ENCODE results near the gene FOCAD. TPM values are rescaled to one million over a fixed set of nuclear protein-coding genes. Genes with fewer than 3 reads are reported as not detected.

FOCAD gene
- total RNA-seq, 1 donor from 2014 or later, result 146 TPM

- no peaks in the 10 kb centered on the region for H3K79me2 ChIP-seq (ENCODE audit: low read depth)
- peaks cover 14% of the 10 kb centered on the region for H3K36me3 Mint-ChIP-seq
- peaks cover 4% of the 10 kb centered on the region for H3K36me3 ChIP-seq
- H3K4me3 ChIP-seq, result no peak overlapping the region
- H3F3A ChIP-seq (ENCODE audit: low read depth), result peaks cover under 1% of the 10 kb centered on the region
- no peak for DNase-seq (ENCODE audit: low spot score)
- no peak for TF ChIP-seq EZH2phosphoT487 (IDR thresholded peaks at IDR 0.05)
- TF ChIP-seq EZH2 (IDR thresholded peaks at IDR 0.05), result no peak
- TF ChIP-seq CTCF (IDR thresholded peaks at IDR 0.05), result no peak
- H3K9me3 Mint-ChIP-seq, result no peaks in the 10 kb centered on the region
- H3K27ac ChIP-seq, result no peak overlapping the region
- H3K27me3 Mint-ChIP-seq (ENCODE audit: insufficient read depth, low read depth), result no peaks in the 10 kb centered on the region
- H2AFZ ChIP-seq (replicated peaks), result no peak overlapping the region
- peaks cover 11% of the 10 kb centered on the region for H3K4me1 ChIP-seq
- H3K9me3 ChIP-seq (ENCODE audit: low read depth), result no peaks in the 10 kb centered on the region
- no peak overlapping the region for H3K9ac ChIP-seq
- peaks cover 21% of the 10 kb centered on the region for H3K4me1 Mint-ChIP-seq
- H3K4me2 ChIP-seq, result peak overlapping the region; percentile 15
- H4K20me1 ChIP-seq (ENCODE audit: low read depth), result peaks cover 1% of the 10 kb centered on the region
- no peaks in the 10 kb centered on the region for H3K27me3 ChIP-seq
- H3K4me3 Mint-ChIP-seq, result no peak overlapping the region
- H3K27ac Mint-ChIP-seq, result no peak overlapping the region
Observed at GRCh38 chr9:20945856-20946255, 261.8 kb downstream of the FOCAD start.

- Histone ChIP-seq H3K9me3 (ENCODE audit: low read depth) (no peaks in the 10 kb centered on the region), H3K36me3 (peaks cover 7% of the 10 kb centered on the region), H3K9ac (no peak overlapping the region), H3K4me1 (peaks cover 11% of the 10 kb centered on the region), H2AFZ (replicated peaks) (no peak overlapping the region), H3K4me2 (no peak overlapping the region), H3K27ac (no peak overlapping the region), H4K20me1 (ENCODE audit: low read depth) (no peaks in the 10 kb centered on the region), H3K27me3 (no peaks in the 10 kb centered on the region), H3F3A (ENCODE audit: low read depth) (no peaks in the 10 kb centered on the region), H3K79me2 (ENCODE audit: low read depth) (no peaks in the 10 kb centered on the region), H3K4me3 (no peak overlapping the region)
- Mint-ChIP-seq H3K27ac (no peak overlapping the region), H3K4me3 (no peak overlapping the region), H3K27me3 (ENCODE audit: insufficient read depth, low read depth) (no peaks in the 10 kb centered on the region), H3K9me3 (no peaks in the 10 kb centered on the region), H3K36me3 (peaks cover 25% of the 10 kb centered on the region), H3K4me1 (peaks cover 16% of the 10 kb centered on the region)
- no peak for DNase-seq (ENCODE audit: low spot score)
- TF ChIP-seq CTCF (IDR thresholded peaks at IDR 0.05) (no peak), EZH2 (IDR thresholded peaks at IDR 0.05) (no peak), EZH2phosphoT487 (IDR thresholded peaks at IDR 0.05) (no peak)
Observed at GRCh38 chr9:20948703-20949102, 264.6 kb downstream of the FOCAD start.

- no peak overlapping the region for H3K27ac ChIP-seq
- no peaks in the 10 kb centered on the region for H3K27me3 ChIP-seq
- no peak overlapping the region for H2AFZ ChIP-seq (replicated peaks)
- no peak for DNase-seq (ENCODE audit: low spot score)
- Mint-ChIP-seq H3K9me3 (no peaks in the 10 kb centered on the region), H3K4me1 (peaks cover 18% of the 10 kb centered on the region), H3K27me3 (ENCODE audit: insufficient read depth, low read depth) (no peaks in the 10 kb centered on the region), H3K4me3 (no peak overlapping the region), H3K36me3 (peaks cover 24% of the 10 kb centered on the region), H3K27ac (no peak overlapping the region)
- TF ChIP-seq EZH2phosphoT487 (IDR thresholded peaks at IDR 0.05) (no peak), EZH2 (IDR thresholded peaks at IDR 0.05) (no peak), CTCF (IDR thresholded peaks at IDR 0.05) (no peak)
- H3K36me3 ChIP-seq, result peaks cover 7% of the 10 kb centered on the region
- H3K4me1 ChIP-seq, result peaks cover 13% of the 10 kb centered on the region
- H3K9me3 ChIP-seq (ENCODE audit: low read depth), result no peaks in the 10 kb centered on the region
- H3K4me2 ChIP-seq, result no peak overlapping the region
- no peaks in the 10 kb centered on the region for H3F3A ChIP-seq (ENCODE audit: low read depth)
- H3K9ac ChIP-seq, result no peak overlapping the region
- no peaks in the 10 kb centered on the region for H3K79me2 ChIP-seq (ENCODE audit: low read depth)
- H4K20me1 ChIP-seq (ENCODE audit: low read depth), result no peaks in the 10 kb centered on the region
- H3K4me3 ChIP-seq, result no peak overlapping the region
Observed at GRCh38 chr9:20950707-20951106, 266.6 kb downstream of the FOCAD start.

Data from neural progenitor cell (in vitro differentiated cells).